Neuron (in vitro differentiated cells): ENCODE data around the gene RPN2.
"Not testable (repeated sequence)": the region's sequence is repeated elsewhere in the genome, so short reads cannot be mapped to it uniquely, and the experiment has no call there.

Source experiments
- H2AFZ ChIP-seq: one replicate; pipeline ENCODE4 v1.6.1; 2013; ENCODE audit warnings: low read depth, mild to moderate bottlenecking, inconsistent platforms, low read length, moderate library complexity
- H3K27me3 ChIP-seq: one replicate; pipeline ENCODE4 v1.6.1; 2013; ENCODE audit warnings: low read length; ENCODE audit not compliant: insufficient read depth
- H3K36me3 ChIP-seq: one replicate; pipeline ENCODE4 v1.6.1; 2013; ENCODE audit warnings: low read length; ENCODE audit not compliant: insufficient read depth
- H3K4me1 ChIP-seq: one replicate; pipeline ENCODE4 v1.6.1; 2013; ENCODE audit warnings: low read length; ENCODE audit not compliant: insufficient read depth
- H3K4me3 ChIP-seq: 2 replicates; pipeline ENCODE4 v1.5.1; 2013; ENCODE audit warnings: mild to moderate bottlenecking, low read length, moderate library complexity
- H3K9me3 ChIP-seq: one replicate; pipeline ENCODE4 v1.6.1; 2013; ENCODE audit warnings: low read length

Gene RPN2

GRCh38 chr20:37178839-37179682, at the start of gene RPN2, which contains the start of gene MROH8:
Gene RPN2, plus strand, starts transcription at chr20:37179330. Its CDS starts 27 bp downstream, at chr20:37179357.
Gene MROH8, minus strand, starts transcription at chr20:37179548.
- Histone ChIP-seq H3K27me3 (no peaks in the 10 kb centered on the region), H3K9me3 (no peaks in the 10 kb centered on the region), H2AFZ (peak within 1 kb of the TSS; percentile 75), H3K4me1 (peaks cover 9% of the 10 kb centered on the region), H3K4me3 (peak within 1 kb of the TSS; percentile 74), H3K36me3 (peaks cover 7% of the 10 kb centered on the region)

- Histone ChIP-seq H3K4me3 (no peak overlapping the region), H3K9me3 (no peaks in the 10 kb centered on the region)
These were observed 47.6 kb upstream of the RPN2 start for GRCh38 chr20:37131486-37131885.

GRCh38 chr20:37133952-37134351, 45.2 kb upstream of the RPN2 start:
- H2AFZ ChIP-seq: no peak overlapping the region
- H3K9me3 ChIP-seq: no peaks in the 10 kb centered on the region
- no peaks in the 10 kb centered on the region for H3K27me3 ChIP-seq
- no peaks in the 10 kb centered on the region for H3K4me1 ChIP-seq
- H3K4me3 ChIP-seq: no peak overlapping the region
- H3K36me3 ChIP-seq: no peaks in the 10 kb centered on the region

More at GRCh38 chr20:37131486-37131885, 47.6 kb upstream of the RPN2 start:
- no peaks in the 10 kb centered on the region for H3K36me3 ChIP-seq
- H3K27me3 ChIP-seq: no peaks in the 10 kb centered on the region
- no peak overlapping the region for H2AFZ ChIP-seq
- no peaks in the 10 kb centered on the region for H3K4me1 ChIP-seq

- Histone ChIP-seq H3K4me3 (no peak overlapping the region), H3K4me1 (no peaks in the 10 kb centered on the region), H3K36me3 (no peaks in the 10 kb centered on the region), H3K27me3 (no peaks in the 10 kb centered on the region), H2AFZ (no peak overlapping the region), H3K9me3 (no peaks in the 10 kb centered on the region)
These were observed 41.6 kb upstream of the RPN2 start for GRCh38 chr20:37137547-37137946.

GRCh38 chr20:37142708-37143107, 36.4 kb upstream of the RPN2 start:
- Histone ChIP-seq H3K4me3 (no peak overlapping the region), H2AFZ (no peak overlapping the region), H3K4me1 (no peaks in the 10 kb centered on the region), H3K9me3 (no peaks in the 10 kb centered on the region), H3K27me3 (no peaks in the 10 kb centered on the region), H3K36me3 (no peaks in the 10 kb centered on the region)

- no peaks in the 10 kb centered on the region for H3K27me3 ChIP-seq
- H3K36me3 ChIP-seq: no peaks in the 10 kb centered on the region
- no peak overlapping the region for H2AFZ ChIP-seq
- no peaks in the 10 kb centered on the region for H3K9me3 ChIP-seq
- no peak overlapping the region for H3K4me3 ChIP-seq
- no peaks in the 10 kb centered on the region for H3K4me1 ChIP-seq
These were observed 34.2 kb upstream of the RPN2 start for GRCh38 chr20:37144856-37145404.

GRCh38 chr20:37147250-37147649, 31.9 kb upstream of the RPN2 start:
- Histone ChIP-seq H3K27me3 (no peaks in the 10 kb centered on the region), H3K4me3 (no peak overlapping the region), H3K4me1 (no peaks in the 10 kb centered on the region), H3K36me3 (no peaks in the 10 kb centered on the region), H3K9me3 (peaks cover under 1% of the 10 kb centered on the region), H2AFZ (no peak overlapping the region)

- not testable (repeated sequence) for H2AFZ ChIP-seq, H3K27me3 ChIP-seq, H3K4me3 ChIP-seq, H3K4me1 ChIP-seq, H3K36me3 ChIP-seq, H3K9me3 ChIP-seq
These were observed 28.3 kb upstream of the RPN2 start for GRCh38 chr20:37150864-37151263.

GRCh38 chr20:37151529-37151928, 27.6 kb upstream of the RPN2 start:
- no peaks in the 10 kb centered on the region for H3K27me3 ChIP-seq
- no peak overlapping the region for H3K4me3 ChIP-seq
- no peaks in the 10 kb centered on the region for H3K4me1 ChIP-seq
- no peak overlapping the region for H2AFZ ChIP-seq
- H3K36me3 ChIP-seq: no peaks in the 10 kb centered on the region
- peaks cover 2% of the 10 kb centered on the region for H3K9me3 ChIP-seq

GRCh38 chr20:37152284-37152683, 26.8 kb upstream of the RPN2 start:
- Histone ChIP-seq H3K36me3 (no peaks in the 10 kb centered on the region), H3K4me1 (no peaks in the 10 kb centered on the region), H3K27me3 (no peaks in the 10 kb centered on the region)

GRCh38 chr20:37154684-37155298, 24.3 kb upstream of the RPN2 start:
- H3K36me3 ChIP-seq: peaks cover 3% of the 10 kb centered on the region
- H3K4me3 ChIP-seq: no peak overlapping the region
- no peak overlapping the region for H2AFZ ChIP-seq
- H3K27me3 ChIP-seq: no peaks in the 10 kb centered on the region
- peaks cover 2% of the 10 kb centered on the region for H3K9me3 ChIP-seq
- H3K4me1 ChIP-seq: no peaks in the 10 kb centered on the region

More at GRCh38 chr20:37152284-37152683, 26.8 kb upstream of the RPN2 start:
- Histone ChIP-seq H3K9me3 (peaks cover 2% of the 10 kb centered on the region), H2AFZ (no peak overlapping the region), H3K4me3 (no peak overlapping the region)

GRCh38 chr20:37155987-37156386, 23.1 kb upstream of the RPN2 start:
- H3K9me3 ChIP-seq: peaks cover 2% of the 10 kb centered on the region
- no peaks in the 10 kb centered on the region for H3K27me3 ChIP-seq
- no peaks in the 10 kb centered on the region for H3K4me1 ChIP-seq
- no peak overlapping the region for H3K4me3 ChIP-seq
- H3K36me3 ChIP-seq: peaks cover 3% of the 10 kb centered on the region
- no peak overlapping the region for H2AFZ ChIP-seq

GRCh38 chr20:37158248-37158647, 20.9 kb upstream of the RPN2 start:
- no peaks in the 10 kb centered on the region for H3K27me3 ChIP-seq
- H3K36me3 ChIP-seq: peaks cover 3% of the 10 kb centered on the region
- H3K4me1 ChIP-seq: no peaks in the 10 kb centered on the region
- H3K4me3 ChIP-seq: no peak overlapping the region
- H2AFZ ChIP-seq: no peak overlapping the region
- no peaks in the 10 kb centered on the region for H3K9me3 ChIP-seq
